ENCODE data around the gene ZNF705A. TPM values are rescaled to one million over a fixed set of nuclear protein-coding genes. Genes with fewer than 3 reads are reported as not detected.
"Not testable (repeated sequence)": the region's sequence is repeated elsewhere in the genome, so short reads cannot be mapped to it uniquely, and the experiment has no call there.

Gene ZNF705A
- polyA plus RNA-seq, 3 donors from 2014 or later, result not detected

GRCh38 chr12:8222303-8222702 lies 65.5 kb downstream of the ZNF705A start:
- not testable (repeated sequence) for H3K36me3 Mint-ChIP-seq; H3K27me3 Mint-ChIP-seq (ENCODE audit: low read depth in 3 of 3); H3K4me3 Mint-ChIP-seq; H3K4me1 Mint-ChIP-seq; DNase-seq; H3K27ac Mint-ChIP-seq; H3K9me3 Mint-ChIP-seq

- H3K4me3 Mint-ChIP-seq; H3K27ac Mint-ChIP-seq; H3K36me3 Mint-ChIP-seq; H3K27me3 Mint-ChIP-seq (ENCODE audit: low read depth in 3 of 3); H3K9me3 Mint-ChIP-seq; DNase-seq; H3K4me1 Mint-ChIP-seq: not testable (repeated sequence)
Observed at GRCh38 chr12:8223646-8224045, 66.8 kb downstream of the ZNF705A start.

GRCh38 chr12:8224782-8225181 lies 68.0 kb downstream of the ZNF705A start:
- H3K4me1 Mint-ChIP-seq, H3K9me3 Mint-ChIP-seq: not testable (repeated sequence)

GRCh38 chr12:8226355-8226754 lies 69.5 kb downstream of the ZNF705A start:
- Mint-ChIP-seq H3K4me3 (peak overlapping the region in 1 of 5 donors; percentile 76), H3K27ac (no peak overlapping the region)

More at GRCh38 chr12:8224782-8225181, 68.0 kb downstream of the ZNF705A start:
- H3K27me3 Mint-ChIP-seq (ENCODE audit: low read depth in 3 of 3); H3K36me3 Mint-ChIP-seq; DNase-seq; H3K27ac Mint-ChIP-seq; H3K4me3 Mint-ChIP-seq: not testable (repeated sequence)

GRCh38 chr12:8226992-8227731 lies 70.3 kb downstream of the ZNF705A start, which contains the start of gene FAM90A1:
Gene FAM90A1, minus strand, starts transcription at chr12:8227618. Its CDS starts 2,786 bp downstream, at chr12:8224832.
- peak within 1 kb of the TSS in 1 of 6 donors; percentile 45 for H3K27ac Mint-ChIP-seq
- not testable (repeated sequence) for H3K36me3 Mint-ChIP-seq; H3K9me3 Mint-ChIP-seq; H3K27me3 Mint-ChIP-seq (ENCODE audit: low read depth in 3 of 3); H3K4me1 Mint-ChIP-seq
- peak in 1 of 3 donors; percentile 19 for DNase-seq
- H3K4me3 Mint-ChIP-seq, result peak within 1 kb of the TSS in 4 of 5 donors; percentile 53 to 76 (median 66)

More at GRCh38 chr12:8226355-8226754, 69.5 kb downstream of the ZNF705A start:
- Mint-ChIP-seq H3K36me3 (no peaks in the 10 kb centered on the region), H3K4me1 (no peaks in the 10 kb centered on the region), H3K27me3 (ENCODE audit: low read depth in 3 of 3) (peaks cover 4 to 6% (median 5%) of the 10 kb centered on the region in 3 donors), H3K9me3 (no peaks in the 10 kb centered on the region)
- no peak for DNase-seq

- H3K9me3 Mint-ChIP-seq; H3K4me1 Mint-ChIP-seq; H3K27me3 Mint-ChIP-seq (ENCODE audit: low read depth in 3 of 3); H3K27ac Mint-ChIP-seq; H3K36me3 Mint-ChIP-seq; DNase-seq: not testable (repeated sequence)
- H3K4me3 Mint-ChIP-seq, result peak overlapping the region in 4 of 5 donors; percentile 53 to 76 (median 66)
Observed at GRCh38 chr12:8227732-8228077, 70.9 kb downstream of the ZNF705A start.

- DNase-seq; H3K9me3 Mint-ChIP-seq; H3K27me3 Mint-ChIP-seq (ENCODE audit: low read depth in 3 of 3): not testable (repeated sequence)
Observed at GRCh38 chr12:8228607-8229006, 71.8 kb downstream of the ZNF705A start.

GRCh38 chr12:8229486-8229885 lies 72.7 kb downstream of the ZNF705A start:
- H3K36me3 Mint-ChIP-seq; H3K27ac Mint-ChIP-seq; H3K4me1 Mint-ChIP-seq; H3K27me3 Mint-ChIP-seq (ENCODE audit: low read depth in 3 of 3); H3K4me3 Mint-ChIP-seq; H3K9me3 Mint-ChIP-seq; DNase-seq: not testable (repeated sequence)

More at GRCh38 chr12:8228607-8229006, 71.8 kb downstream of the ZNF705A start:
- H3K4me1 Mint-ChIP-seq, H3K4me3 Mint-ChIP-seq, H3K27ac Mint-ChIP-seq, H3K36me3 Mint-ChIP-seq: not testable (repeated sequence)

Other genes starting within 250 kb of the ZNF705A start
- gene SLC2A3, start 220.8 kb upstream of the ZNF705A start, polyA plus RNA-seq, result 100 to 1,000 TPM in 2 of 3 donors, 10 to 100 TPM in 1; 55.0 to 114 (median 114) TPM
- gene FOXJ2, start 124.3 kb upstream of the ZNF705A start, polyA plus RNA-seq, result 10 to 100 TPM in 1 of 3 donors, 1 to 10 TPM in 2; 2.7 to 15.8 (median 3.3) TPM
- gene C3AR1, start 90.7 kb upstream of the ZNF705A start, polyA plus RNA-seq, result 10 to 100 TPM; 10.8 to 31.1 (median 20.2) TPM
- gene NECAP1, start 74.7 kb upstream of the ZNF705A start, polyA plus RNA-seq, result 10 to 100 TPM; 16.0 to 23.0 (median 20.5) TPM
- 10 to 100 TPM in 2 of 3 donors, 1 to 10 TPM in 1; 1.6 to 15.4 (median 10.5) TPM for gene CLEC4A, start 33.4 kb upstream of the ZNF705A start, polyA plus RNA-seq
- gene FAM90A1, start 70.6 kb downstream of the ZNF705A start, polyA plus RNA-seq, result under 1 TPM in 1 of 3 donors, not detected in 2; 0.09 TPM

Measured in immature natural killer cell (primary cell).